ENCODE results near the gene ZSCAN22. TPM values are rescaled to one million over a fixed set of nuclear protein-coding genes. Genes with fewer than 3 reads are reported as not detected.
A peak's percentile ranks its signal among the peaks of the same experiment; 100 is the strongest.

ZSCAN22 gene
- total and polyA plus RNA-seq, 2 of the 13 experiments (the other 11 are each of a cell fraction or from before 2014, with no cell fraction given) = 2.5 to 3.5 TPM

GRCh38 chr19:58386576-58387337, 60.0 kb downstream of the ZSCAN22 start, which contains the start of gene RPS5 (continued):
- TF ChIP-seq, protein P1, sequence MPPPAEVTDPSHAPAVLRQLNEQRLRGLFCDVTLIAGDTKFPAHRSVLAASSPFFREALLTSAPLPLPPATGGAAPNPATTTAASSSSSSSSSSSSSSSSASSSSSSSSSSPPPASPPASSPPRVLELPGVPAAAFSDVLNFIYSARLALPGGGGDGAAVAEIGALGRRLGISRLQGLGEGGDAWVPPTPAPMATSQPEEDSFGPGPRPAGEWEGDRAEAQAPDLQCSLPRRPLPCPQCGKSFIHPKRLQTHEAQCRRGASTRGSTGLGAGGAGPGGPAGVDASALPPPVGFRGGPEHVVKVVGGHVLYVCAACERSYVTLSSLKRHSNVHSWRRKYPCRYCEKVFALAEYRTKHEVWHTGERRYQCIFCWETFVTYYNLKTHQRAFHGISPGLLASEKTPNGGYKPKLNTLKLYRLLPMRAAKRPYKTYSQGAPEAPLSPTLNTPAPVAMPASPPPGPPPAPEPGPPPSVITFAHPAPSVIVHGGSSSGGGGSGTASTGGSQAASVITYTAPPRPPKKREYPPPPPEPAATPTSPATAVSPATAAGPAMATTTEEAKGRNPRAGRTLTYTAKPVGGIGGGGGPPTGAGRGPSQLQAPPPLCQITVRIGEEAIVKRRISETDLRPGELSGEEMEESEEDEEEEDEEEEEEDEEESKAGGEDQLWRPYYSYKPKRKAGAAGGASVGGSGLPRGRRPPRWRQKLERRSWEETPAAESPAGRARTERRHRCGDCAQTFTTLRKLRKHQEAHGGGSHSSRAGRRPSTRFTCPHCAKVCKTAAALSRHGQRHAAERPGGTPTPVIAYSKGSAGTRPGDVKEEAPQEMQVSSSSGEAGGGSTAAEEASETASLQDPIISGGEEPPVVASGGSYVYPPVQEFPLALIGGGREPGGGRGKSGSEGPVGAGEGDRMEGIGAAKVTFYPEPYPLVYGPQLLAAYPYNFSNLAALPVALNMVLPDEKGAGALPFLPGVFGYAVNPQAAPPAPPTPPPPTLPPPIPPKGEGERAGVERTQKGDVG (CRISPR knock-in tag; IDR thresholded peaks at IDR 0.05; ENCODE audit: borderline replicate concordance) = peak; percentile 61; the same call in 1 of the 2 replicates
- no peak for TF ChIP-seq ZBTB1 (CRISPR knock-in tag; IDR thresholded peaks at IDR 0.05; ENCODE audit: borderline replicate concordance)
- TF ChIP-seq SALL1 (CRISPR knock-in tag; IDR thresholded peaks at IDR 0.05) = peak; percentile 48
- TF ChIP-seq HNRNPK (IDR thresholded peaks at IDR 0.05; ENCODE audit: low read depth, low read length, poor library complexity, severe bottlenecking) = no peak
- peak; percentile 93 for TF ChIP-seq MXD4 (CRISPR knock-in tag; IDR thresholded peaks at IDR 0.05)
- TF ChIP-seq AGO2 (optimal IDR thresholded peaks at IDR 0.05; ENCODE audit: low read depth, low read length) = peak; percentile 99
- peak; percentile 55; the same call in 1 of the 2 replicates for TF ChIP-seq TFE3 (CRISPR knock-in tag; IDR thresholded peaks at IDR 0.05)
- TF ChIP-seq, protein P2, sequence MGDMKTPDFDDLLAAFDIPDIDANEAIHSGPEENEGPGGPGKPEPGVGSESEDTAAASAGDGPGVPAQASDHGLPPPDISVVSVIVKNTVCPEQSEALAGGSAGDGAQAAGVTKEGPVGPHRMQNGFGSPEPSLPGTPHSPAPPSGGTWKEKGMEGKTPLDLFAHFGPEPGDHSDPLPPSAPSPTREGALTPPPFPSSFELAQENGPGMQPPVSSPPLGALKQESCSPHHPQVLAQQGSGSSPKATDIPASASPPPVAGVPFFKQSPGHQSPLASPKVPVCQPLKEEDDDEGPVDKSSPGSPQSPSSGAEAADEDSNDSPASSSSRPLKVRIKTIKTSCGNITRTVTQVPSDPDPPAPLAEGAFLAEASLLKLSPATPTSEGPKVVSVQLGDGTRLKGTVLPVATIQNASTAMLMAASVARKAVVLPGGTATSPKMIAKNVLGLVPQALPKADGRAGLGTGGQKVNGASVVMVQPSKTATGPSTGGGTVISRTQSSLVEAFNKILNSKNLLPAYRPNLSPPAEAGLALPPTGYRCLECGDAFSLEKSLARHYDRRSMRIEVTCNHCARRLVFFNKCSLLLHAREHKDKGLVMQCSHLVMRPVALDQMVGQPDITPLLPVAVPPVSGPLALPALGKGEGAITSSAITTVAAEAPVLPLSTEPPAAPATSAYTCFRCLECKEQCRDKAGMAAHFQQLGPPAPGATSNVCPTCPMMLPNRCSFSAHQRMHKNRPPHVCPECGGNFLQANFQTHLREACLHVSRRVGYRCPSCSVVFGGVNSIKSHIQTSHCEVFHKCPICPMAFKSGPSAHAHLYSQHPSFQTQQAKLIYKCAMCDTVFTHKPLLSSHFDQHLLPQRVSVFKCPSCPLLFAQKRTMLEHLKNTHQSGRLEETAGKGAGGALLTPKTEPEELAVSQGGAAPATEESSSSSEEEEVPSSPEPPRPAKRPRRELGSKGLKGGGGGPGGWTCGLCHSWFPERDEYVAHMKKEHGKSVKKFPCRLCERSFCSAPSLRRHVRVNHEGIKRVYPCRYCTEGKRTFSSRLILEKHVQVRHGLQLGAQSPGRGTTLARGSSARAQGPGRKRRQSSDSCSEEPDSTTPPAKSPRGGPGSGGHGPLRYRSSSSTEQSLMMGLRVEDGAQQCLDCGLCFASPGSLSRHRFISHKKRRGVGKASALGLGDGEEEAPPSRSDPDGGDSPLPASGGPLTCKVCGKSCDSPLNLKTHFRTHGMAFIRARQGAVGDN (CRISPR knock-in tag; IDR thresholded peaks at IDR 0.05) = peak; percentile 97
- TF ChIP-seq CHCHD3 (CRISPR knock-in tag; IDR thresholded peaks at IDR 0.05) = no peak; the same call in 1 of the 2 replicates
- TF ChIP-seq, protein P3, sequence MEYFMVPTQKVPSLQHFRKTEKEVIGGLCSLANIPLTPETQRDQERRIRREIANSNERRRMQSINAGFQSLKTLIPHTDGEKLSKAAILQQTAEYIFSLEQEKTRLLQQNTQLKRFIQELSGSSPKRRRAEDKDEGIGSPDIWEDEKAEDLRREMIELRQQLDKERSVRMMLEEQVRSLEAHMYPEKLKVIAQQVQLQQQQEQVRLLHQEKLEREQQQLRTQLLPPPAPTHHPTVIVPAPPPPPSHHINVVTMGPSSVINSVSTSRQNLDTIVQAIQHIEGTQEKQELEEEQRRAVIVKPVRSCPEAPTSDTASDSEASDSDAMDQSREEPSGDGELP (IDR thresholded peaks at IDR 0.05; ENCODE audit: borderline replicate concordance, low read depth) = peak; percentile 33; the same call in 1 of the 2 replicates
- TF ChIP-seq ZNF230 (CRISPR knock-in tag; IDR thresholded peaks at IDR 0.05) = peak; percentile 53
- peak; percentile 39 for TF ChIP-seq ZNF772 (CRISPR knock-in tag; IDR thresholded peaks at IDR 0.05)
- TF ChIP-seq ZEB1 (IDR thresholded peaks at IDR 0.05; ENCODE audit: insufficient replicate concordance, low read depth) = peak; percentile 67
- no peak for TF ChIP-seq IKZF1 (IDR thresholded peaks at IDR 0.05)
- TF ChIP-seq ZIK1 (CRISPR knock-in tag; IDR thresholded peaks at IDR 0.05; ENCODE audit: borderline replicate concordance, low read depth) = peak; percentile 26; the same call in 1 of the 2 replicates
- TF ChIP-seq, protein P4, sequence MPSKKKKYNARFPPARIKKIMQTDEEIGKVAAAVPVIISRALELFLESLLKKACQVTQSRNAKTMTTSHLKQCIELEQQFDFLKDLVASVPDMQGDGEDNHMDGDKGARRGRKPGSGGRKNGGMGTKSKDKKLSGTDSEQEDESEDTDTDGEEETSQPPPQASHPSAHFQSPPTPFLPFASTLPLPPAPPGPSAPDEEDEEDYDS (CRISPR knock-in tag; IDR thresholded peaks at IDR 0.05) = peak; percentile 99
- peak; percentile 52 for TF ChIP-seq HDAC1 (CRISPR knock-in tag; IDR thresholded peaks at IDR 0.05)
- TF ChIP-seq ZNF580 (CRISPR knock-in tag; IDR thresholded peaks at IDR 0.05; ENCODE audit: borderline replicate concordance, low read depth) = peak; percentile 68; the same call in 1 of the 2 replicates
